Stimulated activated CD8-positive, alpha-beta memory T cell treated with anti-CD3 and anti-CD28 coated beads, Interleukin-12 subunit alpha, Interleukin-12 subunit beta, amount 100 ng/mL, for 4 hours (primary cell): ENCODE measurements around the gene EPHA4.

Source experiments
- DNase-seq: peaks from one replicate; pipeline ENCODE4 v3.0.0-alpha.2; 2020; ENCODE audit warnings: low read depth

Gene EPHA4

DNA sequence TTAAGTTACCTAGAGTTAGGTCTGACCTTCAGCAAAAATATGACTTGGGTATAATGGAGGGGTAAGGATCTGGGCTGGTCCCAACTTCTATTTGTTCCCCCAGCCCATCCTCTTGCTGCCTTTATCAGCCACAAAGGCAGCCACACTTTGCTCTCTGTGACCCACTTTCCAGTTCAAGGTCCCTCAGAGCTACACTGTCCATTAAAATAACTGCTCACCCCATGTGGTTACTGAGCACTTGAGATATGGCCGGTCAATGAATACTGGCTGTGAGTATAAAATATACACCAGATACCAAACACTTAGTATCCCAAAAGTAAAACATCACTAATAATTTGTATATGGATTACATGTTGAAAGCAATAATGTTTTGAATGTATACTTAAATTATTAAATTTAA lies 67.2 kb downstream of the EPHA4 start:
- no peak for DNase-seq

- no peak for DNase-seq
Measured at GRCh38 chr2:221503965-221504364, 68.1 kb downstream of the EPHA4 start.

- no peak for DNase-seq
Measured at GRCh38 chr2:221502270-221503010, 69.7 kb downstream of the EPHA4 start.

DNA sequence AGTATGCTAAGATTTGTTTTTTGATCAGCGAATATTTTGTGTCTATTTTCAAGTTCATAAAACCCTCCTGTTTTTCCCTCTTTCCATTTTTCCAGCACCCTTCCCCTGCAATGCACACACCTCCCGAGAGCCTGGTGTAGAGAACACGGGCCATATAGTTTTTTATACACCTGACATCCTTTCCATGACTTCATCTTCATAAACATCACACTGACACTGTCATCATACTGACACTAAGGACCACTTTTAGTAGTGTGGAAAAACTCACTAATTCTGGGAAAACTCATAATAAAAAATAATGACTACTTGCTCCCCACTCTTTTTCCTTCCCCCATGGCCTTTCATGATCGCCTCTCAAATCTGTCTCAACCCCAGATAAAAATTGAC lies 70.2 kb downstream of the EPHA4 start:
- DNase-seq = no peak

DNA sequence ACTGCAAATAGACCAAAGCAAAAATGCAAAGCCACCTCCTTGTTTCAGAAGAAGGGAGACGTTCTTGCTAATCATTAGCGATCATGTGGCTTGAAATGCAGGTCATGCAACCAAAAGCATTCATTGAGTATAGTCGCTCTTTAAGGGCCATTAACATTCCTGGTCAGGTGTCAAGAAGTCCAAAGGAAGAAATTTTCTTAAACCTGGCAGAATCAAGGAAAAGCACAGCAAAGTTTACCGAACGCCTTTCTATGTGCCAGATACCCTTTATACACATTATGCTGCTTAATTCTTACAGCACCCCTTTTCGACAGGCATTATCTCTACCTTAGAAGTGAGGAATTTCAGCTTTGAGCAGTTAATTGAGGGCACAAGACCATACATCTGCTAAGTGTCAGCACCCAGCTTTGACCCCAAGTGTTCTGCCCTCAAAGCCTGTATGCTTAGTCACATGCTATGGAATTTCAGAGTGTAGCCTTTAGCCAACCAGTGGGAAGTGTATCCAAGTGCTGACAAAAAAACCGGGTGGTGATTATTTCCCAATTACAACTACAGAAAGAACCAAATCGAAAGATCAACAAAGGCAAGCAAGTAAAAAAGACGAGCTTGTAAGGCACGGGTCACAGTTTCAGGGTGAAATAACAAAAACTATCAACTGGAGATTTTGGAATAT lies 70.8 kb downstream of the EPHA4 start:
- DNase-seq = no peak

DNA sequence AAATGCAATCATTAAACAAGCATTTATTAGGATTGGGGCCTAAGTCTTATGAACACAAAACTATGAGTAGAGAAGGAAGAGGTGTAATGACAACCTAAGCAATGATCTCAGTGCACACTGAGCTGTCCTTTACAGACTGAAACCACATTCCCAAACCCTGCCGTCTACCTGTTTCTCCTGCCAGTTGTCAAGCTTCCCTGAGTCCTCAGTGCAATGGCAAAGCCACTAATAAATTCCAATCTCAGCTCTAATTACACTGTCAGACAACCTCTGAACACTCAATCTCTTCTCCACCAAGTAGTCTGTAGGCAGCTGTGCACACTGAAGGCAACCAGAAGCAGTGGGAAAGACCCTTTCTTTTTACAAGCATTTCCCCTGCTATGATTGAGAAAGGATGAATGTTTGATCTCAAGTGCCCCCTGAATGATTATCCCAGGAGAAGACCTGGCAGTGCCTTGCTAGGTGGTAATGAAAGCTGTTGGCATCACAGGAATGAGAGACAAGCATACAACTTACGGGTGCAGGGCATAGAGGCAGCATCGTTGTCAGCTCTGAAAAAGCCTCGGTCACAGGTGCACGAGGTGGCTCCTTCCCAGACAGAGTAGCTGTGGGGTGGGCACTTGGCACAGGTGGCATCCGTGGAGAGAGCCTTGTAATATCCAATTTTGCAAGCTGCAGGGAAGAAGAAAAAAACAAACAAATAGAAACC lies 71.4 kb downstream of the EPHA4 start:
- no peak for DNase-seq

DNA sequence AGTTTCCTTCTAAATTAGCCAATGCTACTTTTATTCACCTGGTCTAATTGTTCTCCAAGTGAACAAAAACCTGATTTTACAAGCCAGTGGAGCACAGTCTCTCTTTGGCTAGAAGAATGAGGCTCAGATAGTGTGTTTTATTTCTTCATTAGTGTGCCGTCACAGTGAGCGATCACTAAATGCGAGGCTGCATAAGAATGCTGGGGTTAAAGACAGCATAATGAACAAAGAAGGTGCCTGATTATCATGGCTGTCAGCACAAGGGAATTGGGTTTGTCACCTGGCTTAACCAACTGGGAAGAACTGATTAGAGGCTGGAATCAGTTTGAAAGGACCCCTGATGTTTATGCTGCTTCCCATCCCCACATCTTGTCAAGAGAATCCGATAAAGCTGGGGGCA lies 76.4 kb downstream of the EPHA4 start:
- DNase-seq = no peak

GRCh38 chr2:221494556-221494955 lies 77.5 kb downstream of the EPHA4 start:
- DNase-seq = no peak

- DNase-seq = no peak
Measured at GRCh38 chr2:221493391-221493790, 78.7 kb downstream of the EPHA4 start.

GRCh38 chr2:221492636-221493035 lies 79.5 kb downstream of the EPHA4 start:
- DNase-seq = no peak

DNA sequence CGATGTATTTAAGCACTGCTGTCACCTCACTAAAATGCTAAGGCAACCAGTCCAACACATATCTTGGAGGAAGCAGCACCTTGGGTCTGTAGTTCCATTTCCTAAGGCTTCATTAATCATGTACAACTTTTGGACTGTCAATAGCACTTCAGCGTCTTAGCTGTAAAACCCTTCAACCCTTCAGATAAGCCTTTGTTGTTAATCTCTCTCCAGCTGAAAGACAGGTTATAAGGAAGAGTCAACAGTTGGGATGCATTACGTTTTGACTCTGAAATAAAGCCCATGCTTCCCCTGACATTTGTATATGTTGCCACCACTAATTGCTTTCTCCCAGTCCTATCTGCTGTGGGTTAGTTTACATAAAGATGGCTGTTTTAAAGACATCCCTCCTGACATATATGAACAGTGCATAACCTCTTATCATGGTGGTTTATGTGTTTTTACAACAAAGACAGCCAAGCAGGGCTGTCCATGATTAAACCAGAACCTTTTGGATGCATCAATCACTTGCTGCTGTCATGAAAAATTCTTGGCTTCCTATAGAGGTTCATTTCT lies 81.5 kb downstream of the EPHA4 start:
- DNase-seq = no peak

GRCh38 chr2:221488136-221488807 lies 83.8 kb downstream of the EPHA4 start:
- DNase-seq = no peak

DNA sequence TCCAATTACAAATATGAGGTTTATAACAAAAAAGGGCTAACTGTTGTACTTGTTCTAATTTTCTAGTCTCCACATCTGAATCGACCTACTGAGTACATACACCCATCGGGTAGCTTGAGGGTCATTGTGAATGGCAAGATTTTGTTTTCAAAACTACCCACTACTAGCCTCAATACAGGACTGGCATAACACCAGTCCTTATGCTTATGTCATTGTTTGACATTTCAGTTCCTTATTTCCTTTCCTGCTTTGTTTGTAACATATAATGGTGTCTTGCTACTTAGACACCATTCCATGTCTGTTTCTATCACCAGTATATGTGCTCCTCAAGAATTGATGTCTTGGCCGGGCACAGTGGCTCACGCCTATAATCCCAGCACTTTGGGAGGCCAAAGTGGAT lies 86.0 kb downstream of the EPHA4 start:
- no peak for DNase-seq

DNA sequence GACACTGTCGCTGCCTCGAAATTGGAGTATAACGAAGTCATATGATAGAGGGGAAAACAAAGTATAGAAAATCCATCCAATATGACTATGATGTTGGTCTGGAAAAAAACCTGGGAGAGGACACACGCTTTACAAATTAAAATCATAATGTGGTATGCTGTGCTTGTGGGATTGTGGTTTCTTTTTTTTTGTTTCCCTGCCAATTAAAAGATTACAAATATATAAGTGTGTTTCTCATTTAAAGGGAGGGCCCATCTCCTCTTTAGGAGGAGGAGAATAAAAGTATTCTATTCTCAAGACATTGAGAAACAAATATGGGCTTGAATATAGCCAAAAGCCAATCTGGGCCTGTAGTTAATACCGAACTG lies 86.6 kb downstream of the EPHA4 start:
- no peak for DNase-seq

DNA sequence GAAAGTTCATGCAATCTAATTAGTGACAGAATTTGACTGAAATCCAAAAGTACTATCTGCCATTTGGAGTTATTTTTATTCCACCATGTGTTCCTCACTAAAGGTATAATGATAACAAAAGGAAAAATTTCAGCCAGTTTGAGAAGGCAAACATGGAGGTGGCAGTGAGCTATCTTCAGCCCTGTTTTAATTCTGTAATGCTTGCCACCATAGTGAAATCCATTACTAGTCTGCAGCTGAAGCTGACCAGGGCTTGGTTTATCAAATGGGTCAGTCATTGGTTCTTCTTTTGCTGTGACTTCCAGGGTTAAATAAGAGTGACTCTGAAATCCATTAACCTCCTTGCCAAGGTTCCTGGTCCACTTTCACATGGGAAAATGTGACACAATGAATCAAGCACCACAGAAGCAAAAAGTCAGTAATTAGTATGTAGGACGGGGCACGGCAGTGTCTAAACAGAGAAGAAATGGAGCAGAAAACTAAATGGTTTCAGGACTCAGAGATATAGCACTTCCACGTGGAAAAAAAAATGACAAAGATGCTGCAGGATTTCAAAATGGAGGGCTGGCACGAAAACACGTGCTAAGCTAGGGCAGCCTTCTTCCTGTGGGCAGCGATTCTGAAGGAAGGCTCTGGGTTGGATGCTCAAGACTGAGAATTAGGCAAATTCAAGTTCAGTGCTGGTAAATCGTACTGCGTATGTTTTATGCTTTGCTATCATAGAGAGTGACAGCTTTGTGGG lies 87.2 kb downstream of the EPHA4 start:
- DNase-seq = no peak

DNA sequence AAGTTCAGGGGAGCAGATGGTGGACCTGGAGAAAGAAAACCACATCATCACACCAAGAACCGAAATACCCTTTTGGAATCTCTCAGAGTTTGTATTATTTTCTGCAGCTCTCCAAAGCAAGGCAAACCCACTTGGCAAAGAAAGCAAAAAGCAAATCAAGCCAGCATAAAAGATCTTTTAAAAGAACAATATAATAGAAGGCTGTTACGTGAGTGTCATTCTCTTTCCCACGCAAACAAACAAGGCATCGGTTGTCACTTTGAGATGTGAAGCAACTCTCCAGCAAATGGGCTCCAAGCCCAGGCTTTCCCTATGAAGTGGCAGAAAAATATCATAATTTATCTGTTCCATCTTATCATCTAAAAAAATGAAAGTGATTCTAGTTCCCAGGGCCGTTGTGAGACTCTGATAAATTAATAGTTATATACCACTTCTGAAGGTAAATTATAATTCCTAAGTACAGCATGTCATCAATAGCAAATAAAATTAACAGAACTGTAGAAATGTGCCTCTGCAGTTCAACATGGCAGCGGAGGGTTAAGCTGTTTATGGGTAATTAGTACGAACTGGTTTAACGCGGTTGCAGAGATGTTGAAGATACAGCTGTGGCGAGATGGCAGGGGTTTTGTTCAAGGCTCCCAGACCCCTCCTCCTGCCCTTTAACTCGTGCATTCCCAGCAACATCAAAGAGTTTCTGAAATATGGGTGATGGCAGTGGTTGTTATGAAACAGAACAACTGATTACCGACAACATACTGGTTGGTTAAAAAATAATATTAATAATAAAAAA lies 89.2 kb downstream of the EPHA4 start:
- DNase-seq = no peak

- DNase-seq = no peak
Measured at GRCh38 chr2:221480821-221481220, 91.3 kb downstream of the EPHA4 start.

- DNase-seq = no peak
Measured at GRCh38 chr2:221480163-221480562, 91.9 kb downstream of the EPHA4 start.

GRCh38 chr2:221478485-221478863 lies 93.6 kb downstream of the EPHA4 start:
- DNase-seq = no peak

DNA sequence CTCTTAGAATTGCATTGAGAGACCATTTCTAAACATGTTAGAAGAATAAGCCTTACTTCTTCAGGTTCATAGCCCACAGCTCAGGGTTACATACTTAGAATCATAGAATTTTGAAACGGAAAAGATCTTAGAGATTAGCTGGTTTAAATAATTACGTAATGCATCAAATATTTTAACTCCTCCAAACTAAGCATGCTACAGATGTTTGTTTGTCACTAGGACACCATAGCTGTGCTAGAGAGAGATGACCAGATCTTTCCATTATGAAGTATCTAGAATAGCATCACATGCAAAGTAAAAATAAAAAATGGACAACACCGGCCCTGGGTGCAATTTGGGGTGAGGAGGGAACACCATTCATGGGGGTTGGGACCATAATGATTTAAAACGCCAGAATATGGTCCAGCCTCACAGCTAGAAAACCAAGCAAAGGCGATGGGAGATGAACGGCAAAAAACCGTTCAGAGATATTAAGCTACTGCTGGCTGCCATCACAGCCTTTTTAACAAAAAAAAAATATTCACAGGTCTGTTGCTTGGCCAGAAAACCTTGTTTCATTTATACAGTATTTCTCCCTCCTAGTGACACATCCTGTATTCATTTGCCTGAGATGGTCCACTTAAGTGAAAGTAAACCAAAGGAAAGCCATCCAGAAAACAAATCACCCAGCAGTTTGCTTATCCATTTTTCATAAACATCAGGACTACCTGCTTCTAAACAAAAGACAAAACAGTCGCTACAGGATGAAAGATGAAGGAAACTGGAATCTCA lies 94.2 kb downstream of the EPHA4 start:
- DNase-seq = no peak
